GM21515 (cell line): ENCODE data around the gene PCYT2.
A peak's percentile ranks its signal among the peaks of the same experiment; 100 is the strongest.
"Not testable (repeated sequence)": the region's sequence is repeated elsewhere in the genome, so short reads cannot be mapped to it uniquely, and the experiment has no call there.

Experiments
- ATAC-seq: cut with Tn5 transposase; IDR thresholded peaks from one replicate; pipeline ENCODE4 v1.9.1; 2021; ENCODE audit not compliant: unreplicated experiment

PCYT2 gene

GRCh38 chr17:81911277-81911961 is at the start of gene PCYT2:
Gene PCYT2 (minus strand): TSS chr17:81911399. CDS start chr17:81911355, 44 bp downstream.
- peak; percentile 58 for ATAC-seq

- ATAC-seq = no peak
These were observed 49.1 kb upstream of the PCYT2 start for GRCh38 chr17:81960130-81960958.

DNA sequence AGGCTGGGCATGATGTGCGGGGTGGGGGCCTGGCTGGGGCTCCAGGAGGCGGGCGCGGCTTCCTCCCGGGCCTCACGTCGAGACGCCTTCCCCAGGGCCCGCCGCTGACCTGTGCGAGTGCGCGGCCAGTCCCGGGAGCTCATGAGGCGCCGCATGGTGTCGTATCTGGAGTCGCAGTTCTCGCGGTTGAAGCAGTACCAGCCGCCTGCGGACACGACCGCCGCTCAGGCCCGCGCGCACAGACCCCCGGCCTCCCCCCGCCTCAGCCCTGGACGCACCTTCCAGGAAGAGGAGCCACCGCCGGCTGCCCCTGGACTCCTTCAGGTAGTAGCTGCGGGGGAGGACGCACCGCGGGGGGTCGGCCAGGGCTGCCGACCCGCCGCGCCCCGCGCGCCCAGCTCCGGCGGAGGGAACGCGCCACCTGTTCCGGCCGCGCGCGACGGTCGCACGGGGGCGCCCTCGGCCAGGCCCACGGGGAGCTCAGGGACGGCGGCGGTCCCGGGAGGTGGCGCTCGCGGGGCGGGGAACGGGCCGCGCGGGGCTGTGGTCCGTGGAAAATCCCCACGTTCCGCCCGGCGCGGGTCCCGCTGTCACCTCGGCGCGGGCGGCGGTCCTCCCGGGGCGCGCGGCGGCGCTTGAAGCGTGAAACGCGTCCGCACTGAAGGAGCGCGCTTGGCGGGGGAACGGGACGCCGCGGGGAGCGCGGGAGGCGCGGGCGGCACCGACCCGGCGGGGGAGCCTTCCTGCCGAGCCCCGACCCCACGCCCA is 48.3 kb upstream of the PCYT2 start:
- peak; percentile 53 for ATAC-seq

DNA sequence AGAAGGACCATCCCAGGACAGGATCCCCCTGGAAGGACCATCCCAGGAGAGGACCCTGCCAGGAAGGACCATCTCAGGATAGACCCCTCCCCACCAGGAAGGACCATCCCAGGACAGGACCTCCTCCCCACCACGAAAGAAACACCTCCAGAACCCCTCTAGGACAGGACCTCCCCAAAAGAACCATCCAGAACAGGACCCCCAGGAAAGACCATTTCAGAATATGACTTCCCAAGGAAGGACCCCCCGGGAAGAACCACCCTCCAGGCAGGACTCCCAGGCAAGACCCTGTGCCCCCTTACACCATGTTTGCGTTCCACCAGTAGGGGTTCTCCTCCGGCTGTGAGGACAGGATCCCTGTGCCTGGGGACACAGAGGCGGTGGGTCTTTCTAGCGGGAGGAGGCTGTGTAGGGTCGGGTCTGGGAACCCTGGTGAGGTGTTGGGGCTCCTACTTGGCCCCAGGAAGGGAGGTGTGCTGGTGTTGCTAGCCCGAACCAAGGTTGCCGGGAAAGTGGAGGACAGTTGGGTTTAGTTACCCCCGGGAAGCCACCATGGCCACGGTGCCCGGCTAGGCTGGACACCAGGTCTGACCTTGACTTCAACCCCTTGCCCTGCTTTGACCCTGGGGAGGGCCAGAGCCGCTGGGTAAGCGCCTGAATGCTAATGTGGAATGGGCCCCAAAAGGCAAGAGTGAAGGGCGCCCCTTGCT is 47.6 kb upstream of the PCYT2 start:
- no peak for ATAC-seq

DNA sequence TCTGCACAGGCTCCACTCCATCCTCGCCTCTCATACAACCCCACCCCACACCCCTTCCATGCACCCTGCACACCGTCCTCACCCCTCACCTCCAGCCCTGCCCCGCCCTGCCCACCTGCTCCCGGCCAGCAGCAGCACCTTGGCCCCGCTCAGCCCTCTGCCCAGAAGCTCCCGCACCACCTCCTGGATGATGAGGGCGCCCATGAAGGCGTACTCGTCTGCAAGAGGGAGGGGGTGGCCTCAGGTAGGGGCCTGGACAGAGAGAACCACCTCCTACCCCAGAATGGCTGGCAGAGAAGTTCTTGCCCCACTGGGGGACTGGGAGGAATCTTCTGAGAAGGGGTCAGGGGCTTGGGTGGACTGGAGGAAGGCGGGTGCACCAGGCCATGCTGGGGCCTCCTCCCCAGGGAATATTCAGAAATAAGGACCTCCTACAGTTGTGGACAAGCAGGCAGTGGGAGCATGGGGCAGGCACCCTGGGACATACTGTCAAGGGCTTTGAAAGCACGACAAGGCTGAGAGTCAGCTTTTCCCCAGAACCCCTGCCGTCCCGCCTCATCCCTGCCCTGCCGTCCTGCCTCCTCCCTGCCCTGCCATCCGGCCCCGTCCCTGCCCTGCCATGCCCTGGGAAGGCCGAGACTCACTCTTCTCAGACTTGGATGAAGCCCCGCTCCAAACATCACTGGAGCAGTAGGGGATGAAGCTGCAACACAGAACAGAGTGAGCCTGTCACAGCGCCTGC is 46.7 kb upstream of the PCYT2 start:
- ATAC-seq = no peak

GRCh38 chr17:81956607-81957589 is 45.7 kb upstream of the PCYT2 start:
- ATAC-seq = no peak

- no peak for ATAC-seq
These were observed 44.8 kb upstream of the PCYT2 start for GRCh38 chr17:81955756-81956544.

DNA sequence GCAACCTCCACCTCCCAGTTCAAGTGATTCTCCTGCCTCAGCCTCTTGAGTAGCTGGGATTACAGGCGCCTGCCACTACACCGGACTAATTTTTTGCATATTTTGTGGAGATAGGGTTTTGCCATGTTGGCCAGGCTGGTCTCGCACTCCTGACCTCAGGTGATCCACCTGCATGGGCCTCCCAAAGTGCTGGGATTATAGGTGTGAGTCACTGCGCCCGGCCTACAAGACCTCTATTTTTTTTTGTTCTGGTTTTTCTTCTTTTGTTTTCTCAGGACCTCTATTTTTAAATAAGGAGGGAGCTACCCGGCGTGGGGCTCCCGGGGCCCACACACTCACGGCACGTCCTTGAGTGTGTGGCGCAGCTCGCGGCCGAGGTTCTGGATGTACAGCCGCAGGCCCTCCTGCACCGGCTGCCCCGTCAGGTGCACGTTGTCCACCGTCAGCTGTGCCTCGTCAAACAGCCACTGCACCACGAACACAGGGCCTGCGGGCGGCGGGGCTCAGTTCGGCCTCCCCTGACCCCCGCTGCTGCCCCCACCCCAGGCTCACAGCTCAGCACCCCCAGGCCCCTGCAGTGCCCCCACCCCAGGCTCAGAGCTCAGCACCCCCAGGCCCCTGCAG is 44.0 kb upstream of the PCYT2 start:
- ATAC-seq = no peak

- ATAC-seq = no peak
These were observed 43.2 kb upstream of the PCYT2 start for GRCh38 chr17:81954131-81955057.

- ATAC-seq = not testable (repeated sequence)
These were observed 42.2 kb upstream of the PCYT2 start for GRCh38 chr17:81953443-81953842.

DNA sequence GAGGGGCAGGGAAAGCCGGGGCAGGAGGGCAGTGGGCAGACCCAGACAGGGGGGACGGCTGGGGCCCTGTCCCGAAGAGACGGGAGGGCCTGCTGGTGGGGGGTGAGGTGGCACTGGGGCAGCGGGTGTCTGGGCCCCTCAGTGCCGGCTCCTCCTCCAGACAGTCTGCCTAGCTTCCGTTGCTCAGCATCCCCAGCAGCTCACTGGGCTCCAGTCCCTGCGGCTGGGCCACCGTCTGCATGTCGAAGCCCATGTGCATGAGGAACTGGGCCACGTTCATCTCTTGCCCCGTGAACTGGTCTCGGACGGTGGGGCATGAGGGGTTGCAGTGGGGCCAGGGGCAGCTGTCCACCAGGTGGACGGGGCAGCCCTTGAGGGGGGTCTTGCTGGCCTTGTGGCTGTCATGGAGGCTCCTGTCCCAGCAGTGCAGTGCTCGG is 41.6 kb upstream of the PCYT2 start:
- no peak for ATAC-seq

GRCh38 chr17:81951785-81952684 is 40.8 kb upstream of the PCYT2 start:
- no peak for ATAC-seq

- ATAC-seq = no peak
These were observed 39.3 kb upstream of the PCYT2 start for GRCh38 chr17:81950501-81950900.

- no peak for ATAC-seq
These were observed 37.6 kb upstream of the PCYT2 start for GRCh38 chr17:81948635-81949378.

DNA sequence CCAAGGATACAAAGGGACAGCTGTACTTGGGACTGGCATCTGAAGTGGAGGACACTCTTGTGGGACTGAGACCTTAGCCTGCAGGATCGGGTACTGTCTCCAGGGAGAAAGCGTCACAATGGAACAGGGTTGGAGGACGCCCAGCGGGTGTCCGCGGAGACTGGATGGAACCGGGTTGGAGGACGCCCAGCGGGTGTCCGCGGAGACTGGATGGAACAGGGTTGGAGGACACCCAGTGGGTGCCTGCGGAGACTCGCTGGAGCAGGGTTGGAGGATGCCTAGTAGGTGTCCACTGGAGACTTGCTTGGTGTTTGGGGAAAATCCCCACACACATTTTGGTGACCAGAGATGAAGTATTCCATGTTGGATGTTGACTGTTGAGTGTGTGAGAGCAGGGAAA is 36.0 kb upstream of the PCYT2 start, which contains the start of gene MYADML2:
TSS of gene MYADML2 (minus strand) at position 45 of the 400 bp plus-strand sequence. CDS start 5,492 bp downstream, outside the sequence.
- no peak for ATAC-seq
